ENCODE data around the gene SPOP.
A peak's percentile ranks its signal among the peaks of the same experiment; 100 is the strongest.
"Not testable (repeated sequence)": the region's sequence is repeated elsewhere in the genome, so short reads cannot be mapped to it uniquely, and the experiment has no call there.

Gene SPOP

DNA sequence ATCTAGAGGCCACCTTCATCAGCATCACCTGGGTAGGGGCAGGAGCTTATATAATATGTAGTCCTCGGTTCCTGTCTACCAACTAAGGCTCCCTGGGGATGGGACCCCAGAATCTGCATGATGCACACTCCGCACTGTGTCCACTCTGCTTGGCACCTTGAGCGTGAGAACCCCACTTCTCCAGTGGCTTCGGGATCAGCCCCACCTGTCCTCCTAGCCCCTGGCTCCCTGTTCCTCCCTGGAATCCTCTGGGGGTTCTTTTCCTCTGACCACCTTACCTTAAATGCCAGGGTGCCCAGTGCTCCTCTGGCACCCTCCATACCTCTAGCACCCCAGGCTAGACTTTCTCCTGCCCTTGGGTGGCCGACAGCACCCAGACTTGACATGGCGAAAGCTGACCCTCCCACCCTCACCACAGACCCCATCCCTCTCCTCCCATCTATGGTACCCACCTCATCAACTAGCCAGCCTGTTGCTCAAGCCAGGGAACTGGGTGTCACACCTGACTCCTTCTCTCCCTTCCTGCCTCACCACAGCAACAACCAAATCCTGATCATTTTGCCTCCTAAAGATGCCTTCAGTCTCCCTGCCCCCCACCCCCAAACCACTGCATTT, 105.0 kb downstream of the SPOP start:
- no peak for DNase-seq
- no peak overlapping the region for H3K4me3 ChIP-seq (ENCODE audit: low read depth, low read length)
- H3K27ac ChIP-seq: no peak overlapping the region
- no peaks in the 10 kb centered on the region for H3K9me3 ChIP-seq (ENCODE audit: severe bottlenecking)
- TF ChIP-seq, protein P1, sequence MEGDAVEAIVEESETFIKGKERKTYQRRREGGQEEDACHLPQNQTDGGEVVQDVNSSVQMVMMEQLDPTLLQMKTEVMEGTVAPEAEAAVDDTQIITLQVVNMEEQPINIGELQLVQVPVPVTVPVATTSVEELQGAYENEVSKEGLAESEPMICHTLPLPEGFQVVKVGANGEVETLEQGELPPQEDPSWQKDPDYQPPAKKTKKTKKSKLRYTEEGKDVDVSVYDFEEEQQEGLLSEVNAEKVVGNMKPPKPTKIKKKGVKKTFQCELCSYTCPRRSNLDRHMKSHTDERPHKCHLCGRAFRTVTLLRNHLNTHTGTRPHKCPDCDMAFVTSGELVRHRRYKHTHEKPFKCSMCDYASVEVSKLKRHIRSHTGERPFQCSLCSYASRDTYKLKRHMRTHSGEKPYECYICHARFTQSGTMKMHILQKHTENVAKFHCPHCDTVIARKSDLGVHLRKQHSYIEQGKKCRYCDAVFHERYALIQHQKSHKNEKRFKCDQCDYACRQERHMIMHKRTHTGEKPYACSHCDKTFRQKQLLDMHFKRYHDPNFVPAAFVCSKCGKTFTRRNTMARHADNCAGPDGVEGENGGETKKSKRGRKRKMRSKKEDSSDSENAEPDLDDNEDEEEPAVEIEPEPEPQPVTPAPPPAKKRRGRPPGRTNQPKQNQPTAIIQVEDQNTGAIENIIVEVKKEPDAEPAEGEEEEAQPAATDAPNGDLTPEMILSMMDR (IDR thresholded peaks at IDR 0.05; ENCODE audit: low read depth, low read length): no peak
- no peaks in the 10 kb centered on the region for H3K36me3 ChIP-seq
- H3K27me3 ChIP-seq (ENCODE audit: insufficient read depth, low read depth, severe bottlenecking): peaks cover 5% of the 10 kb centered on the region

- Histone ChIP-seq H3K27ac (no peak overlapping the region), H3K9me3 (ENCODE audit: severe bottlenecking) (no peaks in the 10 kb centered on the region), H3K27me3 (ENCODE audit: insufficient read depth, low read depth, severe bottlenecking) (peaks cover 6% of the 10 kb centered on the region), H3K36me3 (no peaks in the 10 kb centered on the region), H3K4me3 (ENCODE audit: low read depth, low read length) (no peak overlapping the region)
- DNase-seq: no peak
- TF ChIP-seq, protein P1 (IDR thresholded peaks at IDR 0.05; ENCODE audit: low read depth, low read length): no peak
Observed at GRCh38 chr17:49572226-49572625, 105.7 kb downstream of the SPOP start.

- no peak for DNase-seq
- Histone ChIP-seq H3K36me3 (no peaks in the 10 kb centered on the region), H3K27me3 (ENCODE audit: insufficient read depth, low read depth, severe bottlenecking) (peaks cover 3% of the 10 kb centered on the region), H3K4me3 (ENCODE audit: low read depth, low read length) (no peak overlapping the region), H3K9me3 (ENCODE audit: severe bottlenecking) (no peaks in the 10 kb centered on the region), H3K27ac (no peak overlapping the region)
- TF ChIP-seq, protein P1 (IDR thresholded peaks at IDR 0.05; ENCODE audit: low read depth, low read length): no peak
Observed at GRCh38 chr17:49571764-49572163, 106.1 kb downstream of the SPOP start.

GRCh38 chr17:49571283-49571682, 106.6 kb downstream of the SPOP start:
- H3K36me3 ChIP-seq: no peaks in the 10 kb centered on the region
- H3K27me3 ChIP-seq (ENCODE audit: insufficient read depth, low read depth, severe bottlenecking): peaks cover 3% of the 10 kb centered on the region
- no peaks in the 10 kb centered on the region for H3K9me3 ChIP-seq (ENCODE audit: severe bottlenecking)
- TF ChIP-seq, protein P1 (IDR thresholded peaks at IDR 0.05; ENCODE audit: low read depth, low read length): no peak
- no peak overlapping the region for H3K4me3 ChIP-seq (ENCODE audit: low read depth, low read length)
- no peak overlapping the region for H3K27ac ChIP-seq
- no peak for DNase-seq

DNA sequence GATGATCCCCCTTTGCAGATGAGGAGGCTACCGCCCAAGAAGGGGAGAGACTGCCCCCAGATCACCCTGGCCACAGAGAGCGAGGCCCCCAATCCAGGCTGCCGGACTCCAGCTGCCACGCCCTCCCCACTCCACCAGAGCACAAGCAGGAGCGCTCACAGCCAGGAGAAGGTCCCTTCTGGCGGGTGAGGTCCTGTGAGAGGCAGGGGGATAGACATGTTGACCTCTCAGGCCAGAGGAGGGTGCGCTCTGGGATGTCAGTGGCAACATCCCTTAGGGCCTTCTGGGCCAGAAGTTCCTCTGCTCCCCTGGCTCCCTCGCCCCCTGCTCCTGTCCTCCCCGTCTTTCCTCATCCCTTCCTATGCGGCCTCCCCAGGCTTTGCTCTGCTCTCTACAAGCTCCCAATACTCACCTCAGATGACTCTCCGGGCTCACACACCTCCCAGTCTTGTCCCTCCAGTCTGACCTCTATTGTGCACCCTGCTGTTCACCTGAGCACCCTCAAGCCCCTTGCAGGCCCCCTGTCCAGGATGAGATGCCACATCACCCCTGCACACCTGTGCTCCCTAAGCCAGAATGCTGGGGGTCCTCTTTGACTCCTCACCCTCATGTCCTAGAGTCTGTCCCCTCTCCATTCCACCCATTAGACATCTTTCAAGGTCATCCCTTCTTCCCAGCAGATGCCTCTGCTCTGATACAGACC, 107.2 kb downstream of the SPOP start:
- H3K4me3 ChIP-seq (ENCODE audit: low read depth, low read length): peak overlapping the region; percentile 63
- peaks cover 3% of the 10 kb centered on the region for H3K27me3 ChIP-seq (ENCODE audit: insufficient read depth, low read depth, severe bottlenecking)

DNA sequence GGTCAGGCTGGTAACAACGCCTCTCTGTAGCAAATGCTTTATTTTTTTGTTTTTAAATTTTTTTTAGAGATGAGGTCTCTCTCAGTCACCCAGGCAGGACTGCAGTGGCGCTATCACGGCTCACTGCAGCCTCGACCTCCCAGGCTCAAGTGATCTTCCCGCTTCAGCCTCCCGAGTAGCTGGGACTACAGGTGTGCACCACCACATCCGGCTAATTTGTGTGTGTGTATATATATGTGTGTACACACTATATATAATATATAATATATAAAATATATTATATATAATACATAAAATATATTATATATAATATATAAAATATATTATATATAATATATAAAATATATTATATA, 109.2 kb downstream of the SPOP start:
- not testable (repeated sequence) for H3K4me3 ChIP-seq (ENCODE audit: low read depth, low read length); H3K27ac ChIP-seq; DNase-seq; H3K36me3 ChIP-seq; H3K27me3 ChIP-seq (ENCODE audit: insufficient read depth, low read depth, severe bottlenecking); H3K9me3 ChIP-seq (ENCODE audit: severe bottlenecking)

More for the DNA sequence above, 107.2 kb downstream of the SPOP start:
- no peak for DNase-seq
- Histone ChIP-seq H3K9me3 (ENCODE audit: severe bottlenecking) (no peaks in the 10 kb centered on the region), H3K36me3 (no peaks in the 10 kb centered on the region), H3K27ac (peak overlapping the region; percentile 75)
- TF ChIP-seq, protein P1 (IDR thresholded peaks at IDR 0.05; ENCODE audit: low read depth, low read length): no peak
